Measurements from ENCODE around the gene OSBPL8.

The OSBPL8 gene

DNA sequence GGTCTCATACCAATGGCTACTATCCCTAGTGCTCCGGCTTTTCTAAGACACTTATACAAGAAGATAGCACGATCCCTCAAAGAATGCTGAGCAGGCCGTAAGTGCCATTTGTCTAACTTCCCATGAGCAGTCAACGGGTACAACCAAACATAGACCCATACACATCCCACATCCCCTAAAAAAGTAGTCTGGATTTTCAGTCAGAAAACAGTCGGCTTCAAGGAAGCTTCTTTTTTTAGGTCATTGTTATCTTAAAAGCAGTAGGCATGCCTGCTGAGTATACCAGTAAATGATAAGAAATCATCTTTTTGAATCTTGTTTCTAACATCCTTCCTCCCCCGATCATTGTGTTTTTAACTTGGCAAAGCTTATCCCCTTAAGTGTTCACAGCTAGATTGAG, 19.8 kb downstream of the OSBPL8 start:
- Histone ChIP-seq H3K4me1 (ENCODE audit: control insufficient read depth, insufficient read depth, low read length) (peaks cover 4% of the 10 kb centered on the region; the same call in 1 of the 2 replicates), H3K36me3 (ENCODE audit: control insufficient read depth in 2 of 2, insufficient read depth in 1 of 2, low read length in 2 of 2) (no peaks in the 10 kb centered on the region; a peak in 1 of 3 replicates), H3K27ac (ENCODE audit: extremely low read depth, low read depth, low read length) (no peak overlapping the region), H3K9me3 (ENCODE audit: control insufficient read depth, insufficient read depth, low read depth, low read length) (no peaks in the 10 kb centered on the region; the same call in 1 of the 2 replicates), H3K4me3 (ENCODE audit: low read depth, low read length) (no peak overlapping the region)
- POLR2A ChIA-PET, result no interaction called here
- CTCF ChIA-PET, result no interaction called here
- TF ChIP-seq, protein P1, sequence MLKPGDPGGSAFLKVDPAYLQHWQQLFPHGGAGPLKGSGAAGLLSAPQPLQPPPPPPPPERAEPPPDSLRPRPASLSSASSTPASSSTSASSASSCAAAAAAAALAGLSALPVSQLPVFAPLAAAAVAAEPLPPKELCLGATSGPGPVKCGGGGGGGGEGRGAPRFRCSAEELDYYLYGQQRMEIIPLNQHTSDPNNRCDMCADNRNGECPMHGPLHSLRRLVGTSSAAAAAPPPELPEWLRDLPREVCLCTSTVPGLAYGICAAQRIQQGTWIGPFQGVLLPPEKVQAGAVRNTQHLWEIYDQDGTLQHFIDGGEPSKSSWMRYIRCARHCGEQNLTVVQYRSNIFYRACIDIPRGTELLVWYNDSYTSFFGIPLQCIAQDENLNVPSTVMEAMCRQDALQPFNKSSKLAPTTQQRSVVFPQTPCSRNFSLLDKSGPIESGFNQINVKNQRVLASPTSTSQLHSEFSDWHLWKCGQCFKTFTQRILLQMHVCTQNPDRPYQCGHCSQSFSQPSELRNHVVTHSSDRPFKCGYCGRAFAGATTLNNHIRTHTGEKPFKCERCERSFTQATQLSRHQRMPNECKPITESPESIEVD (tag by site-specific recombination; IDR thresholded peaks at IDR 0.05), result 0 out of 2 replicates have a peak, but pooled peaks have one; percentile 34
- TF ChIP-seq FEZF1 (tag by site-specific recombination; IDR thresholded peaks at IDR 0.05), result no peak
- TF ChIP-seq, protein P2, sequence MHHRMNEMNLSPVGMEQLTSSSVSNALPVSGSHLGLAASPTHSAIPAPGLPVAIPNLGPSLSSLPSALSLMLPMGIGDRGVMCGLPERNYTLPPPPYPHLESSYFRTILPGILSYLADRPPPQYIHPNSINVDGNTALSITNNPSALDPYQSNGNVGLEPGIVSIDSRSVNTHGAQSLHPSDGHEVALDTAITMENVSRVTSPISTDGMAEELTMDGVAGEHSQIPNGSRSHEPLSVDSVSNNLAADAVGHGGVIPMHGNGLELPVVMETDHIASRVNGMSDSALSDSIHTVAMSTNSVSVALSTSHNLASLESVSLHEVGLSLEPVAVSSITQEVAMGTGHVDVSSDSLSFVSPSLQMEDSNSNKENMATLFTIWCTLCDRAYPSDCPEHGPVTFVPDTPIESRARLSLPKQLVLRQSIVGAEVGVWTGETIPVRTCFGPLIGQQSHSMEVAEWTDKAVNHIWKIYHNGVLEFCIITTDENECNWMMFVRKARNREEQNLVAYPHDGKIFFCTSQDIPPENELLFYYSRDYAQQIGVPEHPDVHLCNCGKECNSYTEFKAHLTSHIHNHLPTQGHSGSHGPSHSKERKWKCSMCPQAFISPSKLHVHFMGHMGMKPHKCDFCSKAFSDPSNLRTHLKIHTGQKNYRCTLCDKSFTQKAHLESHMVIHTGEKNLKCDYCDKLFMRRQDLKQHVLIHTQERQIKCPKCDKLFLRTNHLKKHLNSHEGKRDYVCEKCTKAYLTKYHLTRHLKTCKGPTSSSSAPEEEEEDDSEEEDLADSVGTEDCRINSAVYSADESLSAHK (tag by site-specific recombination; IDR thresholded peaks at IDR 0.05), result no peak
- no peak for TF ChIP-seq ZNF530 (tag by site-specific recombination; IDR thresholded peaks at IDR 0.05; ENCODE audit: low read depth)
- TF ChIP-seq ZNF404 (tag by site-specific recombination; IDR thresholded peaks at IDR 0.05), result no peak

DNA sequence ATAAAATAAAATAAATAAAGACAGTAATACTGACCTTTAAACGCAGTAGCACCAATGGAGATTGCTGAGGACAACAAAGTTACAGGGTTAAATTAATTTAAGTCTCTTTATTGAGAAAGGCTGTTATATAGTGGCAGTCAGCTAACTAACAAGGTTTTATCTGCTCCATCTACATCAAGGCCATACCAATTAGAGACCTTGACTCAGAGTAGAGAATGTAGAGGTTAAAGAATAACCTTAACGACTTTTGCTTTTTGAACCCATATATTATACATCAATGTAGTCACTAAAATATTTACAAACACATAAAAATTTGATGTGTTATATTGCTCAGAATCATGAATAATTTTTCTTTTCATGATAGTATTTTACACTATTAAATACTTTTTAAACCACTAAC, 21.6 kb downstream of the OSBPL8 start:
- Histone ChIP-seq H3K9me3 (ENCODE audit: control insufficient read depth, insufficient read depth, low read depth, low read length) (no peaks in the 10 kb centered on the region; the same call in 1 of the 2 replicates), H3K4me1 (ENCODE audit: control insufficient read depth, insufficient read depth, low read length) (peaks cover 6% of the 10 kb centered on the region; the same call in 1 of the 2 replicates), H3K27ac (ENCODE audit: extremely low read depth, low read depth, low read length) (no peak overlapping the region), H3K4me3 (ENCODE audit: low read depth, low read length) (no peak overlapping the region), H3K36me3 (ENCODE audit: control insufficient read depth in 2 of 2, insufficient read depth in 1 of 2, low read length in 2 of 2) (no peaks in the 10 kb centered on the region; a peak in 1 of 3 replicates)
- CTCF ChIA-PET, result no interaction called here
- POLR2A ChIA-PET, result no interaction called here
- TF ChIP-seq, protein P3, sequence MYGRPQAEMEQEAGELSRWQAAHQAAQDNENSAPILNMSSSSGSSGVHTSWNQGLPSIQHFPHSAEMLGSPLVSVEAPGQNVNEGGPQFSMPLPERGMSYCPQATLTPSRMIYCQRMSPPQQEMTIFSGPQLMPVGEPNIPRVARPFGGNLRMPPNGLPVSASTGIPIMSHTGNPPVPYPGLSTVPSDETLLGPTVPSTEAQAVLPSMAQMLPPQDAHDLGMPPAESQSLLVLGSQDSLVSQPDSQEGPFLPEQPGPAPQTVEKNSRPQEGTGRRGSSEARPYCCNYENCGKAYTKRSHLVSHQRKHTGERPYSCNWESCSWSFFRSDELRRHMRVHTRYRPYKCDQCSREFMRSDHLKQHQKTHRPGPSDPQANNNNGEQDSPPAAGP (tag by site-specific recombination; IDR thresholded peaks at IDR 0.05), result no peak
- TF ChIP-seq, protein P4, sequence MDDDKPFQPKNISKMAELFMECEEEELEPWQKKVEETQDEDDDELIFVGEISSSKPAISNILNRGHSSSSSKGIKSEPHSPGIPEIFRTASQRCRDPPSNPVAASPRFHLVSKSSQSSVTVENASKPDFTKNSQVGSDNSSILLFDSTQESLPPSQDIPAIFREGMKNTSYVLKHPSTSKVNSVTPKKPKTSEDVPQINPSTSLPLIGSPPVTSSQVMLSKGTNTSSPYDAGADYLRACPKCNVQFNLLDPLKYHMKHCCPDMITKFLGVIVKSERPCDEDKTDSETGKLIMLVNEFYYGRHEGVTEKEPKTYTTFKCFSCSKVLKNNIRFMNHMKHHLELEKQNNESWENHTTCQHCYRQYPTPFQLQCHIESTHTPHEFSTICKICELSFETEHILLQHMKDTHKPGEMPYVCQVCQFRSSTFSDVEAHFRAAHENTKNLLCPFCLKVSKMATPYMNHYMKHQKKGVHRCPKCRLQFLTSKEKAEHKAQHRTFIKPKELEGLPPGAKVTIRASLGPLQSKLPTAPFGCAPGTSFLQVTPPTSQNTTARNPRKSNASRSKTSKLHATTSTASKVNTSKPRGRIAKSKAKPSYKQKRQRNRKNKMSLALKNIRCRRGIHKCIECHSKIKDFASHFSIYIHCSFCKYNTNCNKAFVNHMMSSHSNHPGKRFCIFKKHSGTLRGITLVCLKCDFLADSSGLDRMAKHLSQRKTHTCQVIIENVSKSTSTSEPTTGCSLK (tag by site-specific recombination; IDR thresholded peaks at IDR 0.05), result no peak
- TF ChIP-seq ZNF202 (tag by site-specific recombination; IDR thresholded peaks at IDR 0.05; ENCODE audit: borderline replicate concordance), result no peak

DNA sequence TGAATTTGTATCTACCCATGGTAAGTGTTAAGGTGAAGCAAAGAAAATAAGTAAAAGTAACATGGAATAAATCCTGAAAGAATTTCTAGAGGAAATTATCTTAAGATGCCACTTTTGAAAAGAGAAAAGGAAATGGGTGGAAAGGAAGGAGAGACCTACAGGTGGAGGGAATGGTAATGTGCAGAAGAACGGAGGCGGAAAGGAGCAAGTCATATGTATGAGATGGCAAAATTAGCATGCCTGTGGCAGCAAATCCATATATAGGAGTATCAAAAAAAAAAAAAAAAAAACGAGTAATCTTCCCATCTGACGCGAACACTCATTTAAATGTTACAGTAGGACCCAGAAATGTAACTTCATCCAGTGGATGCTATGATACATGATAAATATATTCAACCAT, 23.0 kb downstream of the OSBPL8 start:
- H3K4me1 ChIP-seq (ENCODE audit: control insufficient read depth, insufficient read depth, low read length), result peaks cover 10% of the 10 kb centered on the region; the same call in 1 of the 2 replicates
- no peaks in the 10 kb centered on the region; a peak in 1 of 3 replicates for H3K36me3 ChIP-seq (ENCODE audit: control insufficient read depth in 2 of 2, insufficient read depth in 1 of 2, low read length in 2 of 2)
- ChIA-PET POLR2A (interaction anchor here (0.8 kb wide), 1 partner anchor 52 kb away, joined by 6 read pairs; no protein-coding TSS in a partner anchor), CTCF (no interaction called here)
- H3K27ac ChIP-seq (ENCODE audit: extremely low read depth, low read depth, low read length), result no peak overlapping the region
- H3K9me3 ChIP-seq (ENCODE audit: control insufficient read depth, insufficient read depth, low read depth, low read length), result no peaks in the 10 kb centered on the region; the same call in 1 of the 2 replicates
- H3K4me3 ChIP-seq (ENCODE audit: low read depth, low read length), result no peak overlapping the region
- TF ChIP-seq, protein P5, sequence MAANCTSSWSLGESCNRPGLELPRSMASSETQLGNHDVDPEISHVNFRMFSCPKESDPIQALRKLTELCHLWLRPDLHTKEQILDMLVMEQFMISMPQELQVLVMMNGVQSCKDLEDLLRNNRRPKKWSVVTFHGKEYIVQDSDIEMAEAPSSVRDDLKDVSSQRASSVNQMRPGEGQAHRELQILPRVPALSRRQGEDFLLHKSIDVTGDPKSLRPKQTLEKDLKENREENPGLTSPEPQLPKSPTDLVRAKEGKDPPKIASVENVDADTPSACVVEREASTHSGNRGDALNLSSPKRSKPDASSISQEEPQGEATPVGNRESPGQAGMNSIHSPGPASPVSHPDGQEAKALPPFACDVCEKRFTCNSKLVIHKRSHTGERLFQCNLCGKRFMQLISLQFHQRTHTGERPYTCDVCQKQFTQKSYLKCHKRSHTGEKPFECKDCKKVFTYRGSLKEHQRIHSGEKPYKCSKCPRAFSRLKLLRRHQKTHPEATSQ (tag by site-specific recombination; IDR thresholded peaks at IDR 0.05), result no peak
- TF ChIP-seq ZNF48 (tag by site-specific recombination; IDR thresholded peaks at IDR 0.05), result no peak
- no peak for TF ChIP-seq ZNF791 (tag by site-specific recombination; IDR thresholded peaks at IDR 0.05)
- TF ChIP-seq, protein P6, sequence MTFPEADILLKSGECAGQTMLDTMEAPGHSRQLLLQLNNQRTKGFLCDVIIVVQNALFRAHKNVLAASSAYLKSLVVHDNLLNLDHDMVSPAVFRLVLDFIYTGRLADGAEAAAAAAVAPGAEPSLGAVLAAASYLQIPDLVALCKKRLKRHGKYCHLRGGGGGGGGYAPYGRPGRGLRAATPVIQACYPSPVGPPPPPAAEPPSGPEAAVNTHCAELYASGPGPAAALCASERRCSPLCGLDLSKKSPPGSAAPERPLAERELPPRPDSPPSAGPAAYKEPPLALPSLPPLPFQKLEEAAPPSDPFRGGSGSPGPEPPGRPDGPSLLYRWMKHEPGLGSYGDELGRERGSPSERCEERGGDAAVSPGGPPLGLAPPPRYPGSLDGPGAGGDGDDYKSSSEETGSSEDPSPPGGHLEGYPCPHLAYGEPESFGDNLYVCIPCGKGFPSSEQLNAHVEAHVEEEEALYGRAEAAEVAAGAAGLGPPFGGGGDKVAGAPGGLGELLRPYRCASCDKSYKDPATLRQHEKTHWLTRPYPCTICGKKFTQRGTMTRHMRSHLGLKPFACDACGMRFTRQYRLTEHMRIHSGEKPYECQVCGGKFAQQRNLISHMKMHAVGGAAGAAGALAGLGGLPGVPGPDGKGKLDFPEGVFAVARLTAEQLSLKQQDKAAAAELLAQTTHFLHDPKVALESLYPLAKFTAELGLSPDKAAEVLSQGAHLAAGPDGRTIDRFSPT (tag by site-specific recombination; IDR thresholded peaks at IDR 0.05), result no peak
- TF ChIP-seq, protein P7, sequence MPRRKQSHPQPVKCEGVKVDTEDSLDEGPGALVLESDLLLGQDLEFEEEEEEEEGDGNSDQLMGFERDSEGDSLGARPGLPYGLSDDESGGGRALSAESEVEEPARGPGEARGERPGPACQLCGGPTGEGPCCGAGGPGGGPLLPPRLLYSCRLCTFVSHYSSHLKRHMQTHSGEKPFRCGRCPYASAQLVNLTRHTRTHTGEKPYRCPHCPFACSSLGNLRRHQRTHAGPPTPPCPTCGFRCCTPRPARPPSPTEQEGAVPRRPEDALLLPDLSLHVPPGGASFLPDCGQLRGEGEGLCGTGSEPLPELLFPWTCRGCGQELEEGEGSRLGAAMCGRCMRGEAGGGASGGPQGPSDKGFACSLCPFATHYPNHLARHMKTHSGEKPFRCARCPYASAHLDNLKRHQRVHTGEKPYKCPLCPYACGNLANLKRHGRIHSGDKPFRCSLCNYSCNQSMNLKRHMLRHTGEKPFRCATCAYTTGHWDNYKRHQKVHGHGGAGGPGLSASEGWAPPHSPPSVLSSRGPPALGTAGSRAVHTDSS (tag by site-specific recombination; IDR thresholded peaks at IDR 0.05), result no peak
- TF ChIP-seq, protein P8, sequence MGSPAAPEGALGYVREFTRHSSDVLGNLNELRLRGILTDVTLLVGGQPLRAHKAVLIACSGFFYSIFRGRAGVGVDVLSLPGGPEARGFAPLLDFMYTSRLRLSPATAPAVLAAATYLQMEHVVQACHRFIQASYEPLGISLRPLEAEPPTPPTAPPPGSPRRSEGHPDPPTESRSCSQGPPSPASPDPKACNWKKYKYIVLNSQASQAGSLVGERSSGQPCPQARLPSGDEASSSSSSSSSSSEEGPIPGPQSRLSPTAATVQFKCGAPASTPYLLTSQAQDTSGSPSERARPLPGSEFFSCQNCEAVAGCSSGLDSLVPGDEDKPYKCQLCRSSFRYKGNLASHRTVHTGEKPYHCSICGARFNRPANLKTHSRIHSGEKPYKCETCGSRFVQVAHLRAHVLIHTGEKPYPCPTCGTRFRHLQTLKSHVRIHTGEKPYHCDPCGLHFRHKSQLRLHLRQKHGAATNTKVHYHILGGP (tag by site-specific recombination; IDR thresholded peaks at IDR 0.05), result no peak
- no peak for TF ChIP-seq GFI1B (tag by site-specific recombination; IDR thresholded peaks at IDR 0.05)

Data from HEK293 (cell line).